MCF 10A (cell line): ENCODE results near the gene TSEN34. TPM values are rescaled to one million over a fixed set of nuclear protein-coding genes. Genes with fewer than 3 reads are reported as not detected.

Source experiments
- BruUV-seq: library from RNA; stranded (reverse); fragments of 400-500 nt; replicated peaks from 2 replicates; lab custom pipeline; 2021; lab: Mats Ljungman, UMichigan
- CTCF ChIA-PET: fragments of 300-600 bp; sonication (Branson Sonifier 250); formaldehyde crosslinking; extraction: SDS; loops from one replicate; lab custom pipeline; 2021; ENCODE audit warnings: antibody characterized with exemption, inconsistent platforms; lab: Yijun Ruan, JAX
- POLR2A ChIA-PET: fragments of 300-600, 350-650 bp; sonication (Branson Sonifier 250); formaldehyde crosslinking; extraction: SDS; loops from one replicate; lab custom pipeline; 2020; ENCODE audit warnings: antibody characterized with exemption, inconsistent platforms; lab: Yijun Ruan, JAX
- DNase-seq: peaks from one replicate; pipeline ENCODE4 v3.0.0-alpha.2; 2018; ENCODE audit not compliant: unreplicated experiment
- H3K27ac Mint-ChIP-seq: one replicate; pipeline ENCODE4 v1.8.0; 2022; ENCODE audit warnings: mild to moderate bottlenecking, low read depth, mixed read lengths; ENCODE audit not compliant: unreplicated experiment
- H3K27me3 Mint-ChIP-seq: one replicate; pipeline ENCODE4 v1.8.0; 2022; ENCODE audit warnings: mixed read lengths; ENCODE audit not compliant: insufficient read depth, unreplicated experiment
- H3K36me3 Mint-ChIP-seq: one replicate; pipeline ENCODE4 v1.8.0; 2022; ENCODE audit warnings: mild to moderate bottlenecking, moderate library complexity, mixed read lengths; ENCODE audit not compliant: insufficient read depth, unreplicated experiment
- H3K4me1 Mint-ChIP-seq: one replicate; pipeline ENCODE4 v1.8.0; 2022; ENCODE audit warnings: mixed read lengths; ENCODE audit not compliant: insufficient read depth, unreplicated experiment
- H3K4me3 Mint-ChIP-seq: one replicate; pipeline ENCODE4 v1.8.0; 2022; ENCODE audit warnings: mild to moderate bottlenecking, moderate library complexity, mixed read lengths; ENCODE audit not compliant: unreplicated experiment
- H3K9me3 Mint-ChIP-seq: one replicate; pipeline ENCODE4 v1.8.0; 2022; ENCODE audit warnings: mixed read lengths; ENCODE audit not compliant: unreplicated experiment
- intact Hi-C: fragments of 100-400 bp; cut with micrococcal nuclease; formaldehyde crosslinking; loops from 2 replicates; pipeline ENCODE4 v1.14.1; 2022
- total RNA-seq: library from RNA; stranded (reverse); gene quantifications from 2 replicates; pipeline ENCODE4 v1.2.3, GENCODE V29; 2022
- TF ChIP-seq, protein P1 (sequence below): fragments of 200-600 bp; IDR thresholded peaks from one replicate; pipeline ENCODE4 v1.8.0; 2022; ENCODE audit warnings: antibody characterized with exemption, mild to moderate bottlenecking; ENCODE audit not compliant: unreplicated experiment

The TSEN34 gene
- total RNA-seq, 1 experiment from 2014 or later = 40.1 TPM

DNA sequence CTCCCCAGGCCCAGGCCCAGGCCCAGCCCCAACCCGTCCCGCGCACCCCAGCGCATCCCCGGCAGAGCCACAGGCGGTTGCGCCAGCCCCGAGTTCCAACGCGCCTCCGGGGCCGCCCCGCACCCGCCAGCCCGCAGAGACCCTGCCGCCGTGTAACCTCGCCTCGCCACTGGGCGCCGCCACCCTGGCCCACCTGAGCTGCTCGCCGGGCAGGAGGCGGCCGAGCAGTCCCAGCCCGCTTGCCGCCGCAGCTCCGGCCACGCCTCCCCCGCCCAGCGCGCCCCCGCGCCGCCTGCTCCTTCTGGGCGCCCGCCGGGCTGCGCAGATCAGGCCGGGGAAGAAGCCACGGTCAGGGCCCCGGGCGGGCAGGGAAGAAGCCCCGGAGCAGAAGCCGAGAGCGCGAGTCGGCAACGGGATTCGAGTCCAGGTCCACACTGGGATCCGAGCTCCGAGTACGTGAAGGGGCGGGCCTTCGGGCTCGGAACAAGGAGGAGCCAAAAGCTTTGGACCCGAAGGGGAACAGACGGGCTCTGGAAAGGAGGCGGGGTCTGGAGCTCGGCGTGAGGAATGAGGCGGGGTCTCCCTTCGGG, 1.9 kb upstream of the TSEN34 start, which contains the start of gene MBOAT7:
MBOAT7 (minus strand) TSS at position 436 of the 590 bp plus-strand sequence. CDS start 1,072 bp downstream, outside the sequence.
- CTCF ChIA-PET = interaction anchor here (0.6 to 2.4 kb wide), 13 partner anchors 9 to 1315 kb away, joined by 3 to 14 read pairs (median 3); partner anchors contain the start of genes RPS9 and TMC4

GRCh38 chr19:54189735-54190502, 1.2 kb upstream of the TSEN34 start:
- peak overlapping the region; percentile 100 for H3K27ac Mint-ChIP-seq
- H3K4me1 Mint-ChIP-seq = peaks cover 20% of the 10 kb centered on the region
- peak; percentile 100 for DNase-seq
- intact Hi-C loops = loop anchor here (1.0 to 5.0 kb wide), 3 partner anchors 41 to 1417 kb away; partner anchors contain the start of genes CNOT3 and ZNF865
- no peaks in the 10 kb centered on the region for H3K27me3 Mint-ChIP-seq
- peaks cover 56% of the 10 kb centered on the region for H3K36me3 Mint-ChIP-seq
- CTCF ChIA-PET = interaction anchor here (0.6 to 2.4 kb wide), 11 partner anchors 9 to 1314 kb away, joined by 3 to 14 read pairs (median 3); partner anchors contain the start of genes RPS9 and TMC4
- no peaks in the 10 kb centered on the region for H3K9me3 Mint-ChIP-seq
- POLR2A ChIA-PET = interaction anchor here (0.6 to 9.1 kb wide), 20 partner anchors 13 to 1513 kb away, joined by 3 to 324 read pairs (median 6); partner anchors contain the start of genes CNOT3, LENG1, LENG8 and LENG9
- peak overlapping the region; percentile 85 for H3K4me3 Mint-ChIP-seq
- TF ChIP-seq, protein P1, sequence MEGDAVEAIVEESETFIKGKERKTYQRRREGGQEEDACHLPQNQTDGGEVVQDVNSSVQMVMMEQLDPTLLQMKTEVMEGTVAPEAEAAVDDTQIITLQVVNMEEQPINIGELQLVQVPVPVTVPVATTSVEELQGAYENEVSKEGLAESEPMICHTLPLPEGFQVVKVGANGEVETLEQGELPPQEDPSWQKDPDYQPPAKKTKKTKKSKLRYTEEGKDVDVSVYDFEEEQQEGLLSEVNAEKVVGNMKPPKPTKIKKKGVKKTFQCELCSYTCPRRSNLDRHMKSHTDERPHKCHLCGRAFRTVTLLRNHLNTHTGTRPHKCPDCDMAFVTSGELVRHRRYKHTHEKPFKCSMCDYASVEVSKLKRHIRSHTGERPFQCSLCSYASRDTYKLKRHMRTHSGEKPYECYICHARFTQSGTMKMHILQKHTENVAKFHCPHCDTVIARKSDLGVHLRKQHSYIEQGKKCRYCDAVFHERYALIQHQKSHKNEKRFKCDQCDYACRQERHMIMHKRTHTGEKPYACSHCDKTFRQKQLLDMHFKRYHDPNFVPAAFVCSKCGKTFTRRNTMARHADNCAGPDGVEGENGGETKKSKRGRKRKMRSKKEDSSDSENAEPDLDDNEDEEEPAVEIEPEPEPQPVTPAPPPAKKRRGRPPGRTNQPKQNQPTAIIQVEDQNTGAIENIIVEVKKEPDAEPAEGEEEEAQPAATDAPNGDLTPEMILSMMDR = no peak
- BruUV-seq = no TSS peak

More for the DNA sequence above, 1.9 kb upstream of the TSEN34 start, which contains the start of gene MBOAT7:
- no TSS peak for BruUV-seq
- POLR2A ChIA-PET = interaction anchor here (0.6 to 9.1 kb wide), 15 partner anchors 13 to 1465 kb away, joined by 3 to 324 read pairs (median 7); partner anchors contain the start of genes CNOT3, LENG1, LENG8 and LENG9
- Mint-ChIP-seq H3K27me3 (no peaks in the 10 kb centered on the region), H3K9me3 (no peaks in the 10 kb centered on the region), H3K4me3 (peak within 1 kb of the TSS; percentile 85), H3K27ac (peak within 1 kb of the TSS; percentile 100), H3K36me3 (peaks cover 54% of the 10 kb centered on the region), H3K4me1 (peaks cover 20% of the 10 kb centered on the region)
- DNase-seq = no peak
- intact Hi-C loops = loop anchor here (1.0 to 2.0 kb wide), 2 partner anchors 42 to 52 kb away; partner anchors contain the start of gene CNOT3
- TF ChIP-seq, protein P1 = no peak

- no TSS peak for BruUV-seq
- Mint-ChIP-seq H3K27ac (peak overlapping the region; percentile 100), H3K27me3 (no peaks in the 10 kb centered on the region), H3K9me3 (no peaks in the 10 kb centered on the region), H3K4me1 (peaks cover 20% of the 10 kb centered on the region), H3K4me3 (peak overlapping the region; percentile 85), H3K36me3 (peaks cover 57% of the 10 kb centered on the region)
- intact Hi-C loops = loop anchor here (5.0 kb wide), 1 partner anchor 1417 kb away; the partner anchor contains the start of gene ZNF865
- ChIA-PET POLR2A (interaction anchor here (0.6 to 9.1 kb wide), 12 partner anchors 14 to 1512 kb away, joined by 3 to 324 read pairs (median 6); partner anchors contain the start of genes CNOT3, LENG1, LENG8 and LENG9), CTCF (interaction anchor here (0.6 to 1.0 kb wide), 2 partner anchors 9 to 25 kb away, joined by 3 to 6 read pairs; no protein-coding TSS in a partner anchor)
- TF ChIP-seq, protein P1 = no peak
- peak; percentile 100 for DNase-seq
Measured at GRCh38 chr19:54190503-54191010, 551 bp upstream of the TSEN34 start.
